ENCODE data around the gene UROS. TPM values are rescaled to one million over a fixed set of nuclear protein-coding genes. Genes with fewer than 3 reads are reported as not detected.

Gene UROS
- total RNA-seq, 1 donor from 2014 or later, result 38.1 TPM

GRCh38 chr10:125782054-125782453 lies 41.0 kb downstream of the UROS start:
- Histone ChIP-seq H3K27me3 (no peaks in the 10 kb centered on the region), H3K4me3 (no peak overlapping the region), H3K36me3 (no peaks in the 10 kb centered on the region), H3K9me3 (no peaks in the 10 kb centered on the region), H3K27ac (no peak overlapping the region), H3K4me1 (no peaks in the 10 kb centered on the region)
- DNase-seq (ENCODE audit: low spot score in 2 of 2), result no peak
- intact Hi-C loops (cut with DNase I), result no loop called here
- TF ChIP-seq CTCF (IDR thresholded peaks at IDR 0.05), result no peak

- no peak for DNase-seq (ENCODE audit: low spot score in 2 of 2)
- Histone ChIP-seq H3K4me1 (no peaks in the 10 kb centered on the region), H3K36me3 (no peaks in the 10 kb centered on the region), H3K9me3 (no peaks in the 10 kb centered on the region), H3K27ac (no peak overlapping the region), H3K27me3 (no peaks in the 10 kb centered on the region), H3K4me3 (no peak overlapping the region)
- intact Hi-C loops (cut with DNase I), result no loop called here
- no peak for TF ChIP-seq CTCF (IDR thresholded peaks at IDR 0.05)
These were observed 41.7 kb downstream of the UROS start for GRCh38 chr10:125781374-125781773.

- no peak for TF ChIP-seq CTCF (IDR thresholded peaks at IDR 0.05)
- Histone ChIP-seq H3K4me1 (no peaks in the 10 kb centered on the region), H3K27me3 (no peaks in the 10 kb centered on the region), H3K4me3 (no peak overlapping the region), H3K9me3 (no peaks in the 10 kb centered on the region), H3K27ac (no peak overlapping the region), H3K36me3 (no peaks in the 10 kb centered on the region)
- DNase-seq (ENCODE audit: low spot score in 2 of 2), result no peak
- intact Hi-C loops (cut with DNase I), result no loop called here
These were observed 43.4 kb downstream of the UROS start for GRCh38 chr10:125779403-125780327.

GRCh38 chr10:125778556-125778955 lies 44.5 kb downstream of the UROS start:
- intact Hi-C loops (cut with DNase I), result no loop called here
- no peaks in the 10 kb centered on the region for H3K9me3 ChIP-seq
- H3K4me1 ChIP-seq, result no peaks in the 10 kb centered on the region
- no peak overlapping the region for H3K4me3 ChIP-seq
- no peak for TF ChIP-seq CTCF (IDR thresholded peaks at IDR 0.05)
- DNase-seq (ENCODE audit: low spot score in 2 of 2), result no peak
- no peak overlapping the region for H3K27ac ChIP-seq
- H3K36me3 ChIP-seq, result no peaks in the 10 kb centered on the region
- H3K27me3 ChIP-seq, result no peaks in the 10 kb centered on the region

- DNase-seq (ENCODE audit: low spot score in 2 of 2), result no peak
- intact Hi-C loops (cut with DNase I), result no loop called here
- no peak for TF ChIP-seq CTCF (IDR thresholded peaks at IDR 0.05)
These were observed 45.3 kb downstream of the UROS start for GRCh38 chr10:125777806-125778205.

More at GRCh38 chr10:125777806-125778205, 45.3 kb downstream of the UROS start:
- Histone ChIP-seq H3K27me3 (no peaks in the 10 kb centered on the region), H3K36me3 (no peaks in the 10 kb centered on the region), H3K4me3 (no peak overlapping the region), H3K4me1 (no peaks in the 10 kb centered on the region), H3K27ac (no peak overlapping the region), H3K9me3 (no peaks in the 10 kb centered on the region)
